Endodermal cell (in vitro differentiated cells): ENCODE data around the gene BTG2. TPM values are rescaled to one million over a fixed set of nuclear protein-coding genes. Genes with fewer than 3 reads are reported as not detected.
A peak's percentile ranks its signal among the peaks of the same experiment; 100 is the strongest.

ENCODE experiments used
- DNase-seq: peaks from one replicate; pipeline ENCODE4 v3.0.0-alpha.2; 2017
- H3K27ac ChIP-seq: 2 replicates; pipeline ENCODE4 v1.5.1; 2013; ENCODE audit warnings: mild to moderate bottlenecking, low read depth, low read length, moderate library complexity
- H3K27me3 ChIP-seq: 2 replicates; pipeline ENCODE4 v1.6.1; 2013; ENCODE audit warnings: mild to moderate bottlenecking, low read length, moderate library complexity; ENCODE audit not compliant: insufficient read depth, control insufficient read depth, poor library complexity, severe bottlenecking
- H3K36me3 ChIP-seq: 2 replicates; pipeline ENCODE4 v1.7.0; 2013; ENCODE audit warnings: mild to moderate bottlenecking, low read length, moderate library complexity; ENCODE audit not compliant: control insufficient read depth, insufficient read depth
- H3K4me1 ChIP-seq: one replicate; pipeline ENCODE4 v1.7.0; 2013; ENCODE audit warnings: low read length; ENCODE audit not compliant: control insufficient read depth, insufficient read depth
- H3K4me3 ChIP-seq: 2 replicates; pipeline ENCODE4 v1.5.1; 2013; ENCODE audit warnings: mild to moderate bottlenecking, low read length, moderate library complexity
- H3K9ac ChIP-seq: 2 replicates; pipeline ENCODE4 v1.6.1; 2013; ENCODE audit warnings: mild to moderate bottlenecking, low read length, moderate library complexity; ENCODE audit not compliant: poor library complexity, severe bottlenecking; ENCODE audit errors: extremely low read depth
- H3K9me3 ChIP-seq: 2 replicates; pipeline ENCODE4 v1.6.1; 2013; ENCODE audit warnings: mild to moderate bottlenecking, low read length, moderate library complexity; ENCODE audit not compliant: control insufficient read depth
- H3K27ac Mint-ChIP-seq: 2 replicates; pipeline ENCODE4 v1.8.0; 2020; ENCODE audit warnings: mixed read lengths
- H3K27me3 Mint-ChIP-seq: 2 replicates; pipeline ENCODE4 v1.8.0; 2021; ENCODE audit warnings: mild to moderate bottlenecking, mixed read lengths; ENCODE audit not compliant: insufficient read depth
- H3K36me3 Mint-ChIP-seq: 2 replicates; pipeline ENCODE4 v1.8.0; 2020; ENCODE audit warnings: low read depth, mixed read lengths
- H3K4me1 Mint-ChIP-seq: 2 replicates; pipeline ENCODE4 v1.8.0; 2020; ENCODE audit warnings: mixed read lengths
- H3K4me3 Mint-ChIP-seq: 2 replicates; pipeline ENCODE4 v1.8.0; 2020; ENCODE audit warnings: mild to moderate bottlenecking, moderate library complexity, mixed read lengths
- H3K9me3 Mint-ChIP-seq: 2 replicates; pipeline ENCODE4 v1.8.0; 2020; ENCODE audit warnings: mild to moderate bottlenecking, mixed read lengths
- WGBS, 2 experiments: methylation state at CpG; one replicate each; pipeline versions ENCODE4 v1.1.5 to v1.1.7; 2013; ENCODE audit warnings: missing lambda C conversion rate in 2 of 2, mixed read lengths in 1 of 2; ENCODE audit not compliant: insufficient coverage in 1 of 2, insufficient read length in 1 of 2; 5-methylcytosine and 5-hydroxymethylcytosine counted together
- total RNA-seq, 2 donors: library from RNA; stranded (reverse); fragmentation: NEBNext Ultra II Directional in 1 of 2; extraction: Animal tissue kit (Norgen Biotek cat#: 25700) in 1 of 2; gene quantifications; 2 replicates in 1 of 2; 3 replicates in 1 of 2; pipeline ENCODE4 v1.2.1, GENCODE V29; 2021
- TF ChIP-seq, protein P1 (sequence below): fragments of 200-600 bp; sonication (generic); conservative IDR thresholded peaks from 2 replicates; pipeline ENCODE4 v1.5.0; 2021; ENCODE audit warnings: antibody characterized with exemption, mild to moderate bottlenecking

The BTG2 gene
- total RNA-seq, 2 donors from 2014 or later = 49.8 to 54.6 TPM

DNA sequence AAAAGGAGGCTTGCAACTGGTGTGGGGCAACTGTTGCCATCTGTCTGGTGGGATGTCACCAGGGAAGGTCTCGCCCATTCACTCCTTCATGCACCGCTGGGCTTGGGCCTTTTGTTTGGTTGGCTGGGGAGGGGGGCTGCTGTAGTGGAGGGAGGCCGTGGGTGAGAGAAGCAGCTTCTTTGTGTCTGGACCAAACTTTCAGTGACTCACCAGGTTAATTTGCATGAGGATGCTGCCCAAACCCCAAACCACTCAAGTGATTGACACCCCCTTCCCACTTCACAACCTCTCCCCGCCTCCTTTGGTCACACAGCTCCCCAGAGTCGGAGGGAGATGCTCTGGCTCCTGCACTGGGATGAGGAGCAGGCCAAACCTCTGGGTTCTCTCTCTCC is 19.7 kb downstream of the BTG2 start:
- Histone ChIP-seq H3K27ac (peak overlapping the region; percentile 99), H3K9me3 (no peaks in the 10 kb centered on the region), H3K9ac (no peak overlapping the region), H3K27me3 (no peaks in the 10 kb centered on the region), H3K36me3 (no peaks in the 10 kb centered on the region), H3K4me3 (no peak overlapping the region), H3K4me1 (peaks cover 24% of the 10 kb centered on the region)
- Mint-ChIP-seq H3K9me3 (no peaks in the 10 kb centered on the region), H3K27ac (no peak overlapping the region), H3K4me1 (peaks cover 69% of the 10 kb centered on the region), H3K27me3 (peaks cover 10% of the 10 kb centered on the region), H3K36me3 (no peaks in the 10 kb centered on the region), H3K4me3 (no peak overlapping the region)
- peak; percentile 83 for DNase-seq
- TF ChIP-seq, protein P1, sequence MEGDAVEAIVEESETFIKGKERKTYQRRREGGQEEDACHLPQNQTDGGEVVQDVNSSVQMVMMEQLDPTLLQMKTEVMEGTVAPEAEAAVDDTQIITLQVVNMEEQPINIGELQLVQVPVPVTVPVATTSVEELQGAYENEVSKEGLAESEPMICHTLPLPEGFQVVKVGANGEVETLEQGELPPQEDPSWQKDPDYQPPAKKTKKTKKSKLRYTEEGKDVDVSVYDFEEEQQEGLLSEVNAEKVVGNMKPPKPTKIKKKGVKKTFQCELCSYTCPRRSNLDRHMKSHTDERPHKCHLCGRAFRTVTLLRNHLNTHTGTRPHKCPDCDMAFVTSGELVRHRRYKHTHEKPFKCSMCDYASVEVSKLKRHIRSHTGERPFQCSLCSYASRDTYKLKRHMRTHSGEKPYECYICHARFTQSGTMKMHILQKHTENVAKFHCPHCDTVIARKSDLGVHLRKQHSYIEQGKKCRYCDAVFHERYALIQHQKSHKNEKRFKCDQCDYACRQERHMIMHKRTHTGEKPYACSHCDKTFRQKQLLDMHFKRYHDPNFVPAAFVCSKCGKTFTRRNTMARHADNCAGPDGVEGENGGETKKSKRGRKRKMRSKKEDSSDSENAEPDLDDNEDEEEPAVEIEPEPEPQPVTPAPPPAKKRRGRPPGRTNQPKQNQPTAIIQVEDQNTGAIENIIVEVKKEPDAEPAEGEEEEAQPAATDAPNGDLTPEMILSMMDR = no peak
- WGBS, 2 experiments = 70 to 83% methylated on average over 3 to 5 of the region's 5 CpGs

DNA sequence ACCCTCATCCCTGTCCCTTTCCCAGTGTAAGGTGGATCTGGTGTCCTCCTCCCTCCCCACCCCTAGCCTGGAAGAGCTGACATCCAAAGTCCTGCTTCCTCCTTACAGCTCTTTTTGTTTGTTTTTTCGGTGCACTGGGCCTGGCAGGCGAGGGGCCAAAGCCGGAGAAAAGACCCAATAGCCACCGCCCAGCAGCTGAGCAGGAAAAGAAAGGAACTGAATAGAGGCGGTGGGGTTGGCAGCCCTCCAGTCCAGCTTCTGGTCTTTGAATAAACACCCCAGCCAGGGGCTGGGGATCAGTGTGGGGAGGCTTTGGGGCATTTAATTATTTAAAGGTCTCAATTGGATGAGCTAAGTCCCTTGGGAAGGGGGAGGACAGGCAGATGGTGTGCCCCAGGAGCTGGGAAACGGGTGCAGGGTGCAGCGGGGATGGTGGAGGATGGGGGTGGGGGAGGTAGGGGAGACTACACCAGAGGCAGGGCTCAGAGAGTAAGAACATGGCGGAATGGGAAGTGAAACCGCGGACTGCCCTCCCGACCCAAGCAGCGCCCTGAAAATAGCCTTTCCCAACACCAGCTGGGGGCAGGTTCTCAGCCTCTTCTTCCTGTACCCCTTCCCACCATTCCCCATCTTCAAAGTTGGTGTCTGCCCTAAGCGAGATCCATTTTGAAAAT is 20.2 kb downstream of the BTG2 start:
- Histone ChIP-seq H3K9me3 (no peaks in the 10 kb centered on the region), H3K4me1 (peaks cover 24% of the 10 kb centered on the region), H3K4me3 (no peak overlapping the region), H3K9ac (no peak overlapping the region), H3K36me3 (no peaks in the 10 kb centered on the region), H3K27ac (peak overlapping the region; percentile 99), H3K27me3 (no peaks in the 10 kb centered on the region)
- no peaks in the 10 kb centered on the region for H3K36me3 Mint-ChIP-seq
- TF ChIP-seq, protein P1 = no peak
- no peak for DNase-seq
- no peaks in the 10 kb centered on the region for H3K9me3 Mint-ChIP-seq
- WGBS, 2 experiments = 76 to 79% methylated on average over 6 to 13 of the region's 13 CpGs
- H3K4me3 Mint-ChIP-seq = no peak overlapping the region
- H3K27me3 Mint-ChIP-seq = peaks cover 9% of the 10 kb centered on the region
- no peak overlapping the region for H3K27ac Mint-ChIP-seq
- H3K4me1 Mint-ChIP-seq = peaks cover 66% of the 10 kb centered on the region

DNA sequence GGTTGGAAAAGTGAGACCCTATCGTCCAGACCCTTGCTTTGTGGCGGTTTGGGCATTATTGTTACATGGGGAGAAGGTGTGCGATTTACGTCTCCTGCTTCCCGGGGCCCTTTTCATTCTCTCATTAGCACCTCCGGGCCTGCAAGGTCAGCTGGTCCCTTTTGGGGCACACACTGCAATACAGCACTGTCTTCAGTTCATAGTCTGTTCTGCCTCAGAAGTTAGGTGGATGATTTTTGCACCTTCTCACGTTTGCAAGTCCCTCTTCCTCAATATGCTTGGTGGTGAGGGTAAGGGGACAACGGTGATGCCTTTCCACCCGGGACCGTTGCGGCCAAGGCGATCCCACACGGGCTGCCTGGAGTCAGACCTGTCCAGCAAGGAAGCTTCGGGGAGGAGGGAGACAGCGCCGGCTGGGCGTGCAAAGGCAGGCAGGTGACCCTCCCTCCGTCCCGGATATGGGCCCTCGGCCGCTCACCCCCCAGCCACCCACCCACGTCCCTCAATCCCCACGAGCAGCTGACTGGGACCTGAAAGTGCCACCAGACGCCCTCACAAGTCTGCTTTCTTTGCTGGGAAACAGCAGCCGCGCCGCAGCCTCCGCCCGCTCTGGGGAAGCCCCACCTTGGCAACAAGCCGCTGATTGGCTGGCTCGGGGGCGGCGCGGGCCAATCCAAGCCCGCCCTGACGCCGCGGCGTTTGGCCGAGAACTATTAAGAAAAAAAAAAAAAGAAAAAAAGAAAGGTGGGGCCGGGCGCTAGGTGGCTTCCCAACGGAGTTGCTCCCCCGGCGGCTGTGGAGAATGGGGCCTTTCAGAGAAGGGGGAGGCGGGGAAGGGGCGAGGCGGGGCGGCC is 21.7 kb downstream of the BTG2 start:
- H3K27me3 ChIP-seq = no peaks in the 10 kb centered on the region
- peak; percentile 97 for DNase-seq
- peak overlapping the region; percentile 49 for H3K9ac ChIP-seq
- TF ChIP-seq, protein P1 = no peak
- no peaks in the 10 kb centered on the region for H3K9me3 ChIP-seq
- Mint-ChIP-seq H3K27me3 (peaks cover 9% of the 10 kb centered on the region), H3K9me3 (no peaks in the 10 kb centered on the region), H3K27ac (peak overlapping the region; percentile 92), H3K4me1 (peaks cover 57% of the 10 kb centered on the region), H3K36me3 (no peaks in the 10 kb centered on the region), H3K4me3 (peak overlapping the region; percentile 45)
- H3K4me3 ChIP-seq = peak overlapping the region; percentile 78
- H3K27ac ChIP-seq = peak overlapping the region; percentile 99
- H3K4me1 ChIP-seq = peaks cover 13% of the 10 kb centered on the region
- 4 to 5% methylated on average over 19 to 49 of the region's 49 CpGs for whole genome bisulfite sequencing, 2 experiments
- no peaks in the 10 kb centered on the region for H3K36me3 ChIP-seq
